ENCODE measurements around the gene CCDC90B. TPM values are rescaled to one million over a fixed set of nuclear protein-coding genes. Genes with fewer than 3 reads are reported as not detected.

CCDC90B gene
- total RNA-seq, 1 experiment from 2014 or later, result 121 TPM

DNA sequence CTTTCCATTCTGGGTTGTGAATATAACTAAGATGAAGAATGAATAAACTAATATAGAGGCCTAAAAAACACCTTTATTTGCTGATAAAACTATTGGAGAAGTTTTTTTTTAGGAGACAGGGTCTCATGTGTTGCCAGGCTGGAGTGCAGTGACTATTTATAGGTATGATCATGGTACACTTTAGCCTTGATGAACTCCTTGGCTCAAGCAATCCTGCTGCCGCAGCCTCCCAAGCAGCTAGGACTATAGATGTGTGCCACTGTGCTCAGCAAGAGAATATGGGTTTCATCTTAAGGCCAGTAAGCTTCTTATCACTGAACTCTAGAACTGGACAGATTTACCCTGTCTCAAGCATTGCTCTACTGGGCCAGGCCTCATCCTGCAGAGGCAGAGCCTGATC lies 26.6 kb downstream of the CCDC90B start:
- no peak overlapping the region for H3K4me3 ChIP-seq (ENCODE audit: low read length)
- H3K9me3 ChIP-seq (ENCODE audit: low read length), result no peaks in the 10 kb centered on the region
- H3K27me3 ChIP-seq (ENCODE audit: low read length), result no peaks in the 10 kb centered on the region
- no peaks in the 10 kb centered on the region for H3K79me2 ChIP-seq (ENCODE audit: low read length)
- no peak overlapping the region for H2AFZ ChIP-seq (ENCODE audit: low read length)
- H3K27ac ChIP-seq (ENCODE audit: low read length), result no peak overlapping the region
- no peaks in the 10 kb centered on the region for H3K4me1 ChIP-seq (ENCODE audit: low read length)
- no peaks in the 10 kb centered on the region for H4K20me1 ChIP-seq (ENCODE audit: insufficient read depth, low read depth, low read length)
- peaks cover 31% of the 10 kb centered on the region for H3K36me3 ChIP-seq (ENCODE audit: insufficient read depth, low read length)
- DNase-seq, result no peak
- H3K4me2 ChIP-seq (ENCODE audit: low read depth, low read length, poor library complexity, severe bottlenecking), result no peak overlapping the region
- no peak overlapping the region for H3K9ac ChIP-seq (ENCODE audit: low read length)
- H3K9me2 ChIP-seq (replicated peaks; ENCODE audit: insufficient read depth, low read length), result no peaks in the 10 kb centered on the region

- no peaks in the 10 kb centered on the region for H3K9me2 ChIP-seq (replicated peaks; ENCODE audit: insufficient read depth, low read length)
- H3K27me3 ChIP-seq (ENCODE audit: low read length), result no peaks in the 10 kb centered on the region
- H3K4me1 ChIP-seq (ENCODE audit: low read length), result no peaks in the 10 kb centered on the region
- H3K9me3 ChIP-seq (ENCODE audit: low read length), result no peaks in the 10 kb centered on the region
- H3K79me2 ChIP-seq (ENCODE audit: low read length), result no peaks in the 10 kb centered on the region
- H3K36me3 ChIP-seq (ENCODE audit: insufficient read depth, low read length), result peaks cover 23% of the 10 kb centered on the region
- H3K27ac ChIP-seq (ENCODE audit: low read length), result no peak overlapping the region
- no peaks in the 10 kb centered on the region for H4K20me1 ChIP-seq (ENCODE audit: insufficient read depth, low read depth, low read length)
- no peak overlapping the region for H3K9ac ChIP-seq (ENCODE audit: low read length)
- no peak for DNase-seq
- H2AFZ ChIP-seq (ENCODE audit: low read length), result no peak overlapping the region
- no peak overlapping the region for H3K4me3 ChIP-seq (ENCODE audit: low read length)
- no peak overlapping the region for H3K4me2 ChIP-seq (ENCODE audit: low read depth, low read length, poor library complexity, severe bottlenecking)
Observed at GRCh38 chr11:83257761-83258168, 28.4 kb downstream of the CCDC90B start.

GRCh38 chr11:83256602-83257340 lies 29.4 kb downstream of the CCDC90B start:
- Histone ChIP-seq H3K27me3 (ENCODE audit: low read length) (no peaks in the 10 kb centered on the region), H3K79me2 (ENCODE audit: low read length) (no peaks in the 10 kb centered on the region), H3K36me3 (ENCODE audit: insufficient read depth, low read length) (peaks cover 23% of the 10 kb centered on the region), H3K27ac (ENCODE audit: low read length) (no peak overlapping the region), H3K9ac (ENCODE audit: low read length) (no peak overlapping the region), H2AFZ (ENCODE audit: low read length) (no peak overlapping the region), H4K20me1 (ENCODE audit: insufficient read depth, low read depth, low read length) (no peaks in the 10 kb centered on the region), H3K4me2 (ENCODE audit: low read depth, low read length, poor library complexity, severe bottlenecking) (no peak overlapping the region), H3K9me2 (replicated peaks; ENCODE audit: insufficient read depth, low read length) (no peaks in the 10 kb centered on the region), H3K4me1 (ENCODE audit: low read length) (no peaks in the 10 kb centered on the region), H3K9me3 (ENCODE audit: low read length) (no peaks in the 10 kb centered on the region), H3K4me3 (ENCODE audit: low read length) (no peak overlapping the region)
- DNase-seq, result no peak

GRCh38 chr11:83255366-83255765 lies 30.8 kb downstream of the CCDC90B start:
- no peaks in the 10 kb centered on the region for H3K79me2 ChIP-seq (ENCODE audit: low read length)
- H3K36me3 ChIP-seq (ENCODE audit: insufficient read depth, low read length), result peaks cover 19% of the 10 kb centered on the region
- no peak overlapping the region for H3K27ac ChIP-seq (ENCODE audit: low read length)
- no peaks in the 10 kb centered on the region for H3K4me1 ChIP-seq (ENCODE audit: low read length)
- no peak overlapping the region for H3K4me3 ChIP-seq (ENCODE audit: low read length)
- H3K9me2 ChIP-seq (replicated peaks; ENCODE audit: insufficient read depth, low read length), result no peaks in the 10 kb centered on the region
- H3K27me3 ChIP-seq (ENCODE audit: low read length), result no peaks in the 10 kb centered on the region
- no peaks in the 10 kb centered on the region for H3K9me3 ChIP-seq (ENCODE audit: low read length)
- DNase-seq, result no peak
- no peak overlapping the region for H3K4me2 ChIP-seq (ENCODE audit: low read depth, low read length, poor library complexity, severe bottlenecking)
- H3K9ac ChIP-seq (ENCODE audit: low read length), result no peak overlapping the region
- H4K20me1 ChIP-seq (ENCODE audit: insufficient read depth, low read depth, low read length), result no peaks in the 10 kb centered on the region
- no peak overlapping the region for H2AFZ ChIP-seq (ENCODE audit: low read length)

GRCh38 chr11:83252941-83253340 lies 33.2 kb downstream of the CCDC90B start:
- Histone ChIP-seq H3K4me2 (ENCODE audit: low read depth, low read length, poor library complexity, severe bottlenecking) (no peak overlapping the region), H3K9me2 (replicated peaks; ENCODE audit: insufficient read depth, low read length) (no peaks in the 10 kb centered on the region), H3K9ac (ENCODE audit: low read length) (no peak overlapping the region), H3K27ac (ENCODE audit: low read length) (no peak overlapping the region), H4K20me1 (ENCODE audit: insufficient read depth, low read depth, low read length) (no peaks in the 10 kb centered on the region), H3K9me3 (ENCODE audit: low read length) (no peaks in the 10 kb centered on the region), H3K4me1 (ENCODE audit: low read length) (peaks cover 9% of the 10 kb centered on the region), H3K36me3 (ENCODE audit: insufficient read depth, low read length) (peaks cover 9% of the 10 kb centered on the region; the same call in 1 of the 2 replicates), H3K4me3 (ENCODE audit: low read length) (no peak overlapping the region), H3K79me2 (ENCODE audit: low read length) (no peaks in the 10 kb centered on the region), H3K27me3 (ENCODE audit: low read length) (no peaks in the 10 kb centered on the region), H2AFZ (ENCODE audit: low read length) (no peak overlapping the region)
- no peak for DNase-seq

DNA sequence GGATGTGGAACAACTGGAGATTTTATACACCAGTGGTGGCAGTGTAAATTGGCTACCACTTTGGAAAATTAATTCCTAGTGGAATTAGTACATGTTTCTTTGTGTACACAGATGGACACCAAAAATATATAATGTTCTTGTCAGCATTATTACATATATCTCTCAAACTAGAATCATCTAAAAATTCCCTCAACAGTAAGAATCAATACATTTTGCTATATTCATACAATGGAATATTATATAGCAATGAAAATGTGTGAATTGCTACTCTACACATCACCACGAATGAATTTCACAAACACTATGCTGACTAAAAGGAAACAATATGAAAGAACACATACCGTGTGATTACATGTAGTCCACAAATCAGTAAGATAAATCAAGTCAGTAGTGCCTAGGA lies 33.9 kb downstream of the CCDC90B start:
- 0 out of 2 replicates have a peak, but pooled peaks cover 4% of the 10 kb centered on the region for H3K36me3 ChIP-seq (ENCODE audit: insufficient read depth, low read length)
- no peak overlapping the region for H3K4me2 ChIP-seq (ENCODE audit: low read depth, low read length, poor library complexity, severe bottlenecking)
- H3K9ac ChIP-seq (ENCODE audit: low read length), result no peak overlapping the region
- H3K79me2 ChIP-seq (ENCODE audit: low read length), result no peaks in the 10 kb centered on the region
- no peaks in the 10 kb centered on the region for H3K27me3 ChIP-seq (ENCODE audit: low read length)
- H4K20me1 ChIP-seq (ENCODE audit: insufficient read depth, low read depth, low read length), result no peaks in the 10 kb centered on the region
- no peak overlapping the region for H3K27ac ChIP-seq (ENCODE audit: low read length)
- no peak overlapping the region for H2AFZ ChIP-seq (ENCODE audit: low read length)
- peaks cover 9% of the 10 kb centered on the region for H3K4me1 ChIP-seq (ENCODE audit: low read length)
- no peaks in the 10 kb centered on the region for H3K9me2 ChIP-seq (replicated peaks; ENCODE audit: insufficient read depth, low read length)
- DNase-seq, result no peak
- H3K9me3 ChIP-seq (ENCODE audit: low read length), result no peaks in the 10 kb centered on the region
- no peak overlapping the region for H3K4me3 ChIP-seq (ENCODE audit: low read length)

- H3K36me3 ChIP-seq (ENCODE audit: insufficient read depth, low read length), result 0 out of 2 replicates have a peak, but pooled peaks cover 4% of the 10 kb centered on the region
- H3K4me2 ChIP-seq (ENCODE audit: low read depth, low read length, poor library complexity, severe bottlenecking), result peak overlapping the region; percentile 37
- DNase-seq, result peak; percentile 84
- no peaks in the 10 kb centered on the region for H4K20me1 ChIP-seq (ENCODE audit: insufficient read depth, low read depth, low read length)
- H3K27me3 ChIP-seq (ENCODE audit: low read length), result no peaks in the 10 kb centered on the region
- H2AFZ ChIP-seq (ENCODE audit: low read length), result no peak overlapping the region
- H3K27ac ChIP-seq (ENCODE audit: low read length), result no peak overlapping the region
- no peaks in the 10 kb centered on the region for H3K9me3 ChIP-seq (ENCODE audit: low read length)
- no peak overlapping the region for H3K9ac ChIP-seq (ENCODE audit: low read length)
- peaks cover 9% of the 10 kb centered on the region for H3K4me1 ChIP-seq (ENCODE audit: low read length)
- H3K79me2 ChIP-seq (ENCODE audit: low read length), result no peaks in the 10 kb centered on the region
- H3K4me3 ChIP-seq (ENCODE audit: low read length), result no peak overlapping the region
- no peaks in the 10 kb centered on the region for H3K9me2 ChIP-seq (replicated peaks; ENCODE audit: insufficient read depth, low read length)
Observed at GRCh38 chr11:83249972-83250593, 36.1 kb downstream of the CCDC90B start.

- H3K9me3 ChIP-seq (ENCODE audit: low read length), result no peaks in the 10 kb centered on the region
- peak overlapping the region; percentile 37 for H3K4me2 ChIP-seq (ENCODE audit: low read depth, low read length, poor library complexity, severe bottlenecking)
Observed at GRCh38 chr11:83249445-83249844, 36.7 kb downstream of the CCDC90B start.

More at GRCh38 chr11:83249445-83249844, 36.7 kb downstream of the CCDC90B start:
- Histone ChIP-seq H3K27ac (ENCODE audit: low read length) (no peak overlapping the region), H4K20me1 (ENCODE audit: insufficient read depth, low read depth, low read length) (no peaks in the 10 kb centered on the region), H3K79me2 (ENCODE audit: low read length) (no peaks in the 10 kb centered on the region), H3K9me2 (replicated peaks; ENCODE audit: insufficient read depth, low read length) (no peaks in the 10 kb centered on the region), H3K36me3 (ENCODE audit: insufficient read depth, low read length) (0 out of 2 replicates have a peak, but pooled peaks cover 4% of the 10 kb centered on the region), H3K27me3 (ENCODE audit: low read length) (no peaks in the 10 kb centered on the region), H3K4me1 (ENCODE audit: low read length) (peaks cover 9% of the 10 kb centered on the region), H3K4me3 (ENCODE audit: low read length) (no peak overlapping the region), H3K9ac (ENCODE audit: low read length) (no peak overlapping the region), H2AFZ (ENCODE audit: low read length) (no peak overlapping the region)
- no peak for DNase-seq
